Measurements from ENCODE around the gene HMOX1. TPM values are rescaled to one million over a fixed set of nuclear protein-coding genes. Genes with fewer than 3 reads are reported as not detected.

Gene HMOX1
- total and polyA plus RNA-seq, 2 of the 8 experiments (the other 6 are each of a cell fraction or from before 2014, with no cell fraction given), result 25.0 to 41.6 TPM

- TF ChIP-seq POLR2A (IDR thresholded peaks at IDR 0.05; ENCODE audit: control extremely low read depth in 1 of 2, low read depth in 2 of 2, low read length in 2 of 2), result no peak
- no peak for TF ChIP-seq CBX5 (IDR thresholded peaks at IDR 0.05; ENCODE audit: low read depth, low read length)
These were observed 12.5 kb downstream of the HMOX1 start (continued) for GRCh38 chr22:35393116-35394010.
